ENCODE measurements around the gene EFCAB8.

The EFCAB8 gene

DNA sequence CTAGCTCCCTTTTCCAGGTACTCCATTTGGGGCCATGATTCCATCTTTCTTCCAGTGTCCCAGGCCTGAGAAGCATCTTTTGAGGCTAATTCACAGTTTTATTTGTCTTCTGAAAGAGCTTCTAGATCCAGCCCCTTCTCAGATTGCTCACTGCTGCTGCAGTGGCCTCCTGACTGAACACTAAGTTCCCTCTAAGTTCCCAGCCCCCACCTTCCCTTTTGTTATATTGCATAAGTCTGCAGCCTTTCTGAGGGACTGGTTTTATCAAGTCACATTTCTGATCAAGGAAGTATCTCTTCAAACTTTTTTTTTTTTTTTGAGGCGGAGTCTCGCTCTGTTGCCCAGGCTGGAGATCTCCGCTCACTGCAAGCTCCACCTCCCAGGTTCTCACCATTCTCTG, 28.3 kb upstream of the EFCAB8 start:
- TF ChIP-seq, protein P1, sequence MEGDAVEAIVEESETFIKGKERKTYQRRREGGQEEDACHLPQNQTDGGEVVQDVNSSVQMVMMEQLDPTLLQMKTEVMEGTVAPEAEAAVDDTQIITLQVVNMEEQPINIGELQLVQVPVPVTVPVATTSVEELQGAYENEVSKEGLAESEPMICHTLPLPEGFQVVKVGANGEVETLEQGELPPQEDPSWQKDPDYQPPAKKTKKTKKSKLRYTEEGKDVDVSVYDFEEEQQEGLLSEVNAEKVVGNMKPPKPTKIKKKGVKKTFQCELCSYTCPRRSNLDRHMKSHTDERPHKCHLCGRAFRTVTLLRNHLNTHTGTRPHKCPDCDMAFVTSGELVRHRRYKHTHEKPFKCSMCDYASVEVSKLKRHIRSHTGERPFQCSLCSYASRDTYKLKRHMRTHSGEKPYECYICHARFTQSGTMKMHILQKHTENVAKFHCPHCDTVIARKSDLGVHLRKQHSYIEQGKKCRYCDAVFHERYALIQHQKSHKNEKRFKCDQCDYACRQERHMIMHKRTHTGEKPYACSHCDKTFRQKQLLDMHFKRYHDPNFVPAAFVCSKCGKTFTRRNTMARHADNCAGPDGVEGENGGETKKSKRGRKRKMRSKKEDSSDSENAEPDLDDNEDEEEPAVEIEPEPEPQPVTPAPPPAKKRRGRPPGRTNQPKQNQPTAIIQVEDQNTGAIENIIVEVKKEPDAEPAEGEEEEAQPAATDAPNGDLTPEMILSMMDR (IDR thresholded peaks at IDR 0.05; ENCODE audit: control insufficient read depth, extremely low read depth, insufficient read depth) = no peak
- no peak overlapping the region for H3K4me3 ChIP-seq (ENCODE audit: low read depth, low read length)
- no peak for DNase-seq (ENCODE audit: low read depth)

DNA sequence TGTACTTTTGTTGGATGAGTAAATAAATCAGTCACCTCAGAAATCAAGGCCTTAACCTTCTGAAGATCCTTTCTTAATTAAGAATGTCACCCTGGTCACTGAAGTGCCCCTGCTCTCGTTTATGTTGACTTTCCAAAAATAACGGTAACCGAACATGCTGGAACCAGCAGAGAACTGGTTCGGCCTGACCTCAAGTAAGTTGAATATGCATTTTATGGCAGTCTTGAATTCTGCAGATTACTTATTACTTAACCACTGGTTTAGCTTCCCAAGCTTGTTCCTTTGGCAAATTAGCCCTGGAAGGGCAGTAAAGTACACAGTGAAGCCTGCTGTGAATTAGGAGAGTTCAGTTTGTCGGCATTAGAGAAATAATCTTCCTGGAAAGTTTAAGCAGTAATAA, 26.7 kb upstream of the EFCAB8 start:
- H3K4me3 ChIP-seq (ENCODE audit: low read depth, low read length) = no peak overlapping the region
- TF ChIP-seq, protein P1 (IDR thresholded peaks at IDR 0.05; ENCODE audit: control insufficient read depth, extremely low read depth, insufficient read depth) = no peak
- no peak for DNase-seq (ENCODE audit: low read depth)

DNA sequence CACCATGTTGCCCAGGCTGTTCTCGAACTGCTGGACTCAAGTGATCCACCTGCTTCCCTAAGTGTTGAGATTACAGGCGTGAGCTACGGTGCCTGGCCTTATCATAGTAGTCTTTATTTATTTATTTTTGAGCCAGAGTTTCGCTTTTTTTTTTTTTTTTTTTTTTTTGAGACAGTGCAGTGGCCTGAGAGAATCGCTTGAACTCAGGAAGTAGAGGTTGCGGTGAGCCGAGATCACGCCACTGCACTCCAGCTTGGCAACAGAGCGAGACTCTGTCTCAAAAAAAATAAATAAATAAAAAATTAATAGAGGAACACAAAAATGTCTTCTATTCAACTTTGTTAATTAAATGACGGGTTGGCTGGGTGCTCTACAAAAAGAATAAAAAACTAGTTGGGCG, 26.1 kb upstream of the EFCAB8 start:
- DNase-seq (ENCODE audit: low read depth) = no peak
- no peak overlapping the region for H3K4me3 ChIP-seq (ENCODE audit: low read depth, low read length)
- TF ChIP-seq, protein P1 (IDR thresholded peaks at IDR 0.05; ENCODE audit: control insufficient read depth, extremely low read depth, insufficient read depth) = no peak

DNA sequence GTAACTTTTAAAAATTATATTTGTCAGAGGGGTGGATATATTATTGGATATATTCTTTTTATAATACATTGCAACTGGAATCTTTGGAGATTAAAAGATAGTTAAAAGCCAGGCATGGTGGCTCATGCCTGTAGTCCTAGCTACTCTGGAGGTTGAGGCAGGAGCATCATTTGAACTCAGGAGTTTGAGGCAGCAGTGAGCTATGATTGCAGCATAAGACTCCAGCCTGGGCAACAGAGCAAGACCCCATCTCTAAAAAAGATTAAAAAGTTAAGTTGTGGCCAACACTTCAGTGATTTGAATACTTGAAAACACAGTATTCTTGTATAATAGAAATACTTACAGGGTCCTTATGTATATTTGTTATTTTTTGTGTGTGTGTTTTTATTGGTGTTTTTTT, 23.8 kb upstream of the EFCAB8 start:
- no peak overlapping the region for H3K4me3 ChIP-seq (ENCODE audit: low read depth, low read length)
- no peak for DNase-seq (ENCODE audit: low read depth)
- TF ChIP-seq, protein P1 (IDR thresholded peaks at IDR 0.05; ENCODE audit: control insufficient read depth, extremely low read depth, insufficient read depth) = no peak

DNA sequence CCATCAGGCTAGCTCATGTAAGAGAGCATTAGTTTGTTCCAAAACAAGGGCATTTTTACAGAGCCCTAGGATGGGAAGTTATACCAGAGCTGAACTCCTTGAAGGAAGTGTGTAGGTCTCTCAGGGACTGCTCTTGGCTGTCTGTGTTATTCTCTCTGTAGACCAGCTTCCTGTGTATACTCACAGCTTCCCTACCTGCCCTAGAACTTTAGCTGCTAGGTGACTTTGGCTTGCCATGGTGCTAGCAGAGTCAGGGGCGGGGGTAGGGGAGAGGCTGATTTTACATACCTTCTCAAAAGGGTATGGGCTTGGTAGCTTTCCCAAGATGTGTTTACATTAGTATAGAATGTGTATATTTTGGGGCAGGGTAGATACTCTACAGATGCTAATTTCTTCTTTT, 21.6 kb upstream of the EFCAB8 start:
- TF ChIP-seq, protein P1 (IDR thresholded peaks at IDR 0.05; ENCODE audit: control insufficient read depth, extremely low read depth, insufficient read depth) = no peak
- H3K4me3 ChIP-seq (ENCODE audit: low read depth, low read length) = no peak overlapping the region

DNA sequence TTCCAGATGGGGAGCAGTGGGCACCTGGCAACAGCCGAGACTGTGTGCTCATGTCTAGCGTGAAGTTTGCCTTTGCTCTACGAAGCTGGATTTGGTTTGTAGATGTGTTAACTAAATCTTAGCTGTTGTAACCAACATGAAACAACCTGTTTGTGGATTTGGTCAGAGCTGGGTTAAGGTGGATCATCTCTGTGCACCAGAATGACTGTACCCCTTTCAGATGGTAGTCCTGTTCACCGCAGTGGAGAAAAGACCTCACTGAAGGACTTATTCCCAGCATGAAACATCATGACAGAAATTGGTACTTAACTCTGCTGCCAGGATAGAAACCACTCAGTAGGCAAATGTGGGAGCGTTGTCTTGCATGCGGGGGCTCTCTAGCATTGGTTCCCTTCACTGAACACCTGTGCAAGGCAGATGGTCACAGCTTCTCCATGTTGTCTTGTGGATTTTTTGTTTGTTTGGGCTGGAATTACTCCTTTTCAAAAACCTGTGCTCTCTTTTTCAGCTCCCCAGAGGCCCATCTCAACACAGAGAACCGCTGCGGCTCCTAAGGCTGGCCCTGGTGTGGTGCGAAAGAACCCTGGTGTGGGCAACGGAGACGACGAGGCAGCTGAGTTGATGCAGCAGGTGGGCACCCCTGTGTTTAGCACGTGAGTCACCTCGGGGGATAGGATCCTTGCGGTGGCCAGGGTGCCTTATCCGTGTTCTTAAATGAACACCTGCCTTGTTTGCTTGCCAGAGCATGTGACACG, 19.3 kb upstream of the EFCAB8 start:
- no peak overlapping the region for H3K4me3 ChIP-seq (ENCODE audit: low read depth, low read length)
- no peak for DNase-seq (ENCODE audit: low read depth)
- TF ChIP-seq, protein P1 (IDR thresholded peaks at IDR 0.05; ENCODE audit: control insufficient read depth, extremely low read depth, insufficient read depth) = no peak

More for the DNA sequence above, 21.6 kb upstream of the EFCAB8 start:
- DNase-seq (ENCODE audit: low read depth) = no peak

DNA sequence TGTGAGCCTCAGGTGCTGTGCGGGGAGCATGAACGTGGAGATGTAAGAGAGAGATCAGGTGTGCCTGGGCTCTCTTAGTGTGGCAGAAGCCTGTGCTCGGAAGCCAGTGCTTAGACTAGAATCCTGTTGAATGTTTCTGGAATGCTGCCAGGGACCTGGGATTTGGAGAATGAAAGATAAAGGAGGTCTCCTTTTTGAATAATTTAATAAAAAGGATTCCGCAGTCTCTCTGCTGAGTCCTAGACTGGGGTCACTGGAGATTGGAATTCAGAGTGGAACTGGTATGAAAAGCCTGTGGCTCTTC, 18.8 kb upstream of the EFCAB8 start:
- no peak overlapping the region for H3K4me3 ChIP-seq (ENCODE audit: low read depth, low read length)
- DNase-seq (ENCODE audit: low read depth) = no peak
- TF ChIP-seq, protein P1 (IDR thresholded peaks at IDR 0.05; ENCODE audit: control insufficient read depth, extremely low read depth, insufficient read depth) = no peak

Measured in LNCaP clone FGC (cell line).